Fibroblast of villous mesenchyme (primary cell): ENCODE measurements around the gene EZH1. TPM values are rescaled to one million over a fixed set of nuclear protein-coding genes. Genes with fewer than 3 reads are reported as not detected.

Experiments
- DNase-seq: peaks from one replicate; pipeline ENCODE4 v3.0.0-alpha.2; 2010; ENCODE audit warnings: low read depth
- H3K4me3 ChIP-seq: 2 replicates; pipeline ENCODE4 v1.5.1; 2011; ENCODE audit warnings: low read depth, mild to moderate bottlenecking, low read length
- CTCF ChIP-seq: IDR thresholded peaks from 2 replicates; pipeline ENCODE4 v1.5.1; 2012; ENCODE audit warnings: low read depth, mild to moderate bottlenecking, low read length; ENCODE audit not compliant: insufficient read depth
- total RNA-seq: library from RNA; depleted of rRNA; stranded (reverse); fragments of >200 nt; gene quantifications from 2 replicates; pipeline ENCODE4 v1.2.3, GENCODE V29; 2012

The EZH1 gene
- total RNA-seq, 1 donor: 22.0 TPM

- DNase-seq: no peak
- no peak overlapping the region for H3K4me3 ChIP-seq
- no peak for TF ChIP-seq CTCF
Observed at GRCh38 chr17:42709561-42709960, 35.3 kb downstream of the EZH1 start.

DNA sequence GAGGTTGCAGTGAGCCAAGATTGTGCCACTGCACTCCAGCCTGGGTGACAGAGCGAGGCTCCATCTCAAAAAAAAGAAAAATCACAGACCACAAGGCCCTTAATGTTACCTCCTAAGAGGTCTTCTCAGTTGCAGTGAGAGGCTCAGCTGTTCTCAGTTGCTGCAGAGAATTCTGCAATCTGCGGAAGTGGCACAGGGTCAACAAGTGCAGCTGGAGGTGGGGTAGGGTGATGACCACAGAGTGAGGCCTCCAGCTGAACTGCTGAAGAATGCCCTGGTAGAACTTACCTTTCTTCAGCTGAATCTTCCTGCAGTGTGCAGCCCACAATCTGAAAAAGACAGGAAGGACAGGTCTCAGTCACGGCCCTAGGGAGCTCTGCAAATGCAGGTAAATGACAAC is 36.3 kb downstream of the EZH1 start:
- no peak for TF ChIP-seq CTCF
- H3K4me3 ChIP-seq: no peak overlapping the region
- DNase-seq: no peak

DNA sequence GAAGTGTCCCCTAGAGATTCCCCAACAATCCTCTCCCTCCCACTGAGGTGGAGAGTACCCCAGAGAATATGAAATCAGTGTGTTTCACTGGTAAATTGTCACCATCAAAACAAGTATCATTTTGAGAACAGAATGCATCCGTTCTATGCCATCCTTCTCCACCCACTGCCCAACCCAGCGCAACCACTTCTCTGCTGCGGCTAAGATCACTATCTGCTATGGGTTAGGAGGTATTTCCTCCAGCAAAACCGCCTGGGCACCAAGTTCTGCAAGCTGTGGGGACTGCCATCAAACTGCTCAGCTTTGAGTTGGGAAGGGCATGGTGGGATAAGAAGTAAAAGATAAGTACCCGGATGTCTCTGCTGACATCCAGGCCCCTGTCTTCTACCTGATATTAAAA is 38.1 kb downstream of the EZH1 start:
- TF ChIP-seq CTCF: no peak
- no peak for DNase-seq
- no peak overlapping the region for H3K4me3 ChIP-seq

DNA sequence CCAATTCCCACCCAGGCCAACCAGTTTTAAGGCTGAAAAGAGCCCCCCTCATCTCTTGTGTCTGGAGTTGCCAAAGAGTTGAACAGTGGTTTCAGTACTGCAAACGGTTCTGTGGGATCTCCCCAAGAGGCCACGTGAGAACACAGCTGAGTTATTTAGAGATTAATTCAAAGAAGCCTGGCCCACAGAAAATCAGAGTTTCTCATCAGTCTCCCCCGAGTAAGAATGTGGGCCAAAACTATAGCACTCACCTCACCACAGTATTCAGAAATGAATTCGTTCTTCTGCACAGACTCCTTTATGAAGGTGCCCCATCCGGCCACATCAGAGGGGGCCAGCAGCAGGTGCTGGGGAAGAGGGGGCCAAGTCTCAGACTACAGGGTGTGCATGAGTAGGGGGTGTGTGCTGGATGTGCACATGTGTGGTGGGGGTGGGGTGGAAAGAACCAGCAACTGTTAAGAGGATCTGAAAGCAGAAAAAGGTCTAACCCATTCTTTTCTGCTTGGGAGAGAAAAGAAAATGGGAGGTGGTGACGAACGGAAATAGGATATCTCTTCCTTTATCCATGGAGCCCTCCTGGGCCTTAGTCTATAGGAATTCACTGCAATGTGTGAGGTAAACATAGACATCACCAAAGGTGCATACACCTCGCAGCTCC is 39.9 kb downstream of the EZH1 start:
- no peak for TF ChIP-seq CTCF
- DNase-seq: no peak
- no peak overlapping the region for H3K4me3 ChIP-seq

- no peak for TF ChIP-seq CTCF
- H3K4me3 ChIP-seq: no peak overlapping the region
- no peak for DNase-seq
Observed at GRCh38 chr17:42704490-42704836, 40.4 kb downstream of the EZH1 start.

DNA sequence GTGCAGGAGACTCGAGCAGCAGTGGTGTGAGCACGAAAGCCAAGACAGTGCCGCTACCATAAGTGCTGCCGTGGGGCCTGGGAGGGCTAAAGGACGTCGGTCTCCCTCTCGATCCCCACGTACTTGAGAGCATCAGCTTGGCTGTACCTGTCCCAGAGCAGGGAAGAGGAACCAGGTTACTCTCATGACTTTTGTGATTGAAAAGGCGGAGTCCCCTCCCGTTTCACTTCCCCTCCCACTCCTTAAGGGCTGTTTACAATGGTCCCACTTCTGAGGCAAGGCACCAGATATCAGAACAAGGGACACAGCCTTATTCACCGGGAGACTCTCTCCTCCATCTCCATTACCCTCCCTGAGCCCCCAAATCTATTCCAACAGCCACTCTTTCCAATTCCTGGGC is 42.4 kb downstream of the EZH1 start:
- no peak overlapping the region for H3K4me3 ChIP-seq
- DNase-seq: no peak
- TF ChIP-seq CTCF: no peak
